Natural killer cell (primary cell): ENCODE results near the gene OR1F1. TPM values are rescaled to one million over a fixed set of nuclear protein-coding genes. Genes with fewer than 3 reads are reported as not detected.

Experiments used
- ATAC-seq, 3 donors: fragments of 150-1000 bp in 2 of 3; fragments of 200-7000 bp in 1 of 3; cut with Tn5 transposase; 1 replicate in 1 of 3; 2 replicates in 2 of 3; pipeline ENCODE4 v1.10.0; 2021; ENCODE audit warnings: mild to moderate bottlenecking in 2 of 3, moderate library complexity in 2 of 3
- DNase-seq, 2 donors: peaks; one replicate each; pipeline versions ENCODE4 v3.0.0 to v3.0.0-alpha.2; 2013 to 2021; ENCODE audit warnings: mixed read lengths in 1 of 2
- H3K27ac ChIP-seq: one replicate; pipeline ENCODE4 v1.5.1; 2013; ENCODE audit warnings: mild to moderate bottlenecking, low read length
- H3K27me3 ChIP-seq: one replicate; pipeline ENCODE4 v1.6.1; 2013; ENCODE audit warnings: low read length; ENCODE audit not compliant: control insufficient read depth, insufficient read depth
- H3K36me3 ChIP-seq: one replicate; pipeline ENCODE4 v1.6.1; 2013; ENCODE audit warnings: low read length; ENCODE audit not compliant: control insufficient read depth, insufficient read depth
- H3K4me1 ChIP-seq: one replicate; pipeline ENCODE4 v1.6.1; 2013; ENCODE audit warnings: low read length; ENCODE audit not compliant: control insufficient read depth, insufficient read depth
- H3K4me3 ChIP-seq: one replicate; pipeline ENCODE4 v1.5.1; 2013; ENCODE audit warnings: low read length
- H3K9me3 ChIP-seq: one replicate; pipeline ENCODE4 v1.6.1; 2013; ENCODE audit warnings: low read length; ENCODE audit not compliant: control insufficient read depth, insufficient read depth
- H3K27ac Mint-ChIP-seq, 2 donors: one replicate each; pipeline ENCODE4 v1.8.0; 2022; ENCODE audit warnings: mild to moderate bottlenecking in 2 of 2, mixed read lengths in 2 of 2, moderate library complexity in 1 of 2
- H3K27me3 Mint-ChIP-seq, 2 donors: one replicate each; pipeline ENCODE4 v1.8.0; 2022; ENCODE audit warnings: low read depth in 2 of 2, mixed read lengths in 2 of 2
- H3K36me3 Mint-ChIP-seq: one replicate; pipeline ENCODE4 v1.8.0; 2022; ENCODE audit warnings: mixed read lengths
- H3K4me1 Mint-ChIP-seq, 2 donors: one replicate each; pipeline ENCODE4 v1.8.0; 2022; ENCODE audit warnings: mixed read lengths in 2 of 2
- H3K4me3 Mint-ChIP-seq: one replicate; pipeline ENCODE4 v1.8.0; 2022; ENCODE audit warnings: mild to moderate bottlenecking, moderate library complexity, mixed read lengths
- H3K9me3 Mint-ChIP-seq, 2 donors: one replicate each; pipeline ENCODE4 v1.8.0; 2022; ENCODE audit warnings: mixed read lengths in 2 of 2
- CTCF ChIP-seq: fragments of 200-600 bp; IDR thresholded peaks from one replicate; pipeline ENCODE4 v1.8.0; 2022; ENCODE audit warnings: antibody characterized with exemption
- WGBS: methylation state at CpG from one replicate; pipeline ENCODE4 v1.1.7; 2013; ENCODE audit warnings: missing lambda C conversion rate; ENCODE audit not compliant: insufficient coverage; 5-methylcytosine and 5-hydroxymethylcytosine counted together
- intact Hi-C: fragments of 100-400 bp; cut with micrococcal nuclease; formaldehyde crosslinking; loops from one replicate; pipeline ENCODE4 v1.14.2; 2022
- total RNA-seq, 4 donors: library from RNA; stranded (reverse); fragments of 120-200 nt in 1 of 4; gene quantifications; one replicate each; pipeline versions ENCODE4 v1.2.3 to v1.2.4, GENCODE V29; 2013 to 2022

Gene OR1F1
- total RNA-seq, 3 donors from 2014 or later (not counting 1 experiment from before 2014, with no cell fraction given) = not detected

- no peak for TF ChIP-seq CTCF
- peaks cover 22 to 29% of the 10 kb centered on the region in 2 donors for H3K4me1 Mint-ChIP-seq
- H3K4me3 Mint-ChIP-seq = no peak overlapping the region
- Histone ChIP-seq H3K4me3 (no peak overlapping the region), H3K9me3 (no peaks in the 10 kb centered on the region), H3K4me1 (peaks cover 29% of the 10 kb centered on the region), H3K27me3 (no peaks in the 10 kb centered on the region), H3K27ac (no peak overlapping the region), H3K36me3 (peaks cover 6% of the 10 kb centered on the region)
- no peaks in the 10 kb centered on the region for H3K27me3 Mint-ChIP-seq
- ATAC-seq (no peak), DNase-seq (no peak)
- intact Hi-C loops = no loop called here
- H3K36me3 Mint-ChIP-seq = peaks cover 5% of the 10 kb centered on the region
- H3K9me3 Mint-ChIP-seq = no peaks in the 10 kb centered on the region
- 95% methylated on average over 16 of the region's 16 CpGs for WGBS
- H3K27ac Mint-ChIP-seq = no peak overlapping the region
Observed at GRCh38 chr16:3147046-3147756, 40.8 kb upstream of the OR1F1 start.

- peaks cover 0 to 4% of the 10 kb centered on the region in 2 donors for H3K27me3 Mint-ChIP-seq
- Histone ChIP-seq H3K36me3 (peaks cover 1% of the 10 kb centered on the region), H3K9me3 (no peaks in the 10 kb centered on the region), H3K4me1 (peaks cover 34% of the 10 kb centered on the region), H3K4me3 (no peak overlapping the region), H3K27ac (no peak overlapping the region), H3K27me3 (no peaks in the 10 kb centered on the region)
- peaks cover 27 to 30% of the 10 kb centered on the region in 2 donors for H3K4me1 Mint-ChIP-seq
- no peak for TF ChIP-seq CTCF
- DNase-seq (no peak), ATAC-seq (no peak)
- 96% methylated on average over 5 of the region's 5 CpGs for WGBS
- no peak overlapping the region for H3K27ac Mint-ChIP-seq
- no peaks in the 10 kb centered on the region for H3K9me3 Mint-ChIP-seq
- no peak overlapping the region for H3K4me3 Mint-ChIP-seq
- no peaks in the 10 kb centered on the region for H3K36me3 Mint-ChIP-seq
- intact Hi-C loops = no loop called here
Observed at GRCh38 chr16:3147757-3148104, 40.3 kb upstream of the OR1F1 start.

GRCh38 chr16:3148256-3149192 lies 39.5 kb upstream of the OR1F1 start:
- WGBS = 97% methylated on average over 13 of the region's 13 CpGs
- H3K27ac Mint-ChIP-seq = peak overlapping the region; percentile 76 to 90

More at GRCh38 chr16:3148256-3149192, 39.5 kb upstream of the OR1F1 start:
- no peaks in the 10 kb centered on the region for H3K27me3 ChIP-seq
- TF ChIP-seq CTCF = no peak
- Mint-ChIP-seq H3K4me3 (peak overlapping the region; percentile 67), H3K9me3 (no peaks in the 10 kb centered on the region), H3K27me3 (peaks cover 0 to 5% of the 10 kb centered on the region in 2 donors), H3K36me3 (no peaks in the 10 kb centered on the region), H3K4me1 (peaks cover 29 to 33% of the 10 kb centered on the region in 2 donors)
- no peak overlapping the region for H3K27ac ChIP-seq
- H3K9me3 ChIP-seq = no peaks in the 10 kb centered on the region
- DNase-seq (no peak), ATAC-seq (no peak)
- intact Hi-C loops = no loop called here
- H3K36me3 ChIP-seq = no peaks in the 10 kb centered on the region
- H3K4me1 ChIP-seq = peaks cover 36% of the 10 kb centered on the region
- no peak overlapping the region for H3K4me3 ChIP-seq
